HG03060 (cell line): ENCODE results near the gene PXDN.
"Not testable (repeated sequence)": the region's sequence is repeated elsewhere in the genome, so short reads cannot be mapped to it uniquely, and the experiment has no call there.

Experiments used
- ATAC-seq: cut with Tn5 transposase; IDR thresholded peaks from one replicate; pipeline ENCODE4 v1.9.1; 2021; ENCODE audit warnings: low read depth, moderate number of reproducible peaks; ENCODE audit not compliant: unreplicated experiment

Gene PXDN

GRCh38 chr2:1775511-1776035 is 31.3 kb upstream of the PXDN start:
- no peak for ATAC-seq

GRCh38 chr2:1774929-1775328 is 30.6 kb upstream of the PXDN start:
- ATAC-seq: no peak

GRCh38 chr2:1773883-1774282 is 29.6 kb upstream of the PXDN start:
- ATAC-seq: no peak

- ATAC-seq: no peak
Observed at GRCh38 chr2:1772471-1773267, 28.4 kb upstream of the PXDN start.

GRCh38 chr2:1771626-1772280 is 27.4 kb upstream of the PXDN start:
- ATAC-seq: no peak

- no peak for ATAC-seq
Observed at GRCh38 chr2:1770566-1771380, 26.5 kb upstream of the PXDN start.

- ATAC-seq: no peak
Observed at GRCh38 chr2:1769703-1770422, 25.5 kb upstream of the PXDN start.

GRCh38 chr2:1767939-1768691 is 23.8 kb upstream of the PXDN start:
- no peak for ATAC-seq

GRCh38 chr2:1766851-1767811 is 22.8 kb upstream of the PXDN start:
- ATAC-seq: no peak

GRCh38 chr2:1766425-1766824 is 22.1 kb upstream of the PXDN start:
- no peak for ATAC-seq

- not testable (repeated sequence) for ATAC-seq
Observed at GRCh38 chr2:1765201-1765600, 20.9 kb upstream of the PXDN start.

- no peak for ATAC-seq
Observed at GRCh38 chr2:1759611-1759930, 15.3 kb upstream of the PXDN start.

GRCh38 chr2:1758774-1759610 is 14.7 kb upstream of the PXDN start:
- no peak for ATAC-seq

- ATAC-seq: no peak
Observed at GRCh38 chr2:1758171-1758570, 13.9 kb upstream of the PXDN start.

GRCh38 chr2:1757567-1757966 is 13.3 kb upstream of the PXDN start:
- no peak for ATAC-seq

- not testable (repeated sequence) for ATAC-seq
Observed at GRCh38 chr2:1757146-1757545, 12.8 kb upstream of the PXDN start.

GRCh38 chr2:1756456-1756855 is 12.1 kb upstream of the PXDN start:
- ATAC-seq: no peak
